DOHH2 (cell line): ENCODE data around the gene PRPF18.

ENCODE experiments used
- CTCF ChIP-seq: fragments of 200-600 bp; sonication (generic); IDR thresholded peaks from one replicate; pipeline ENCODE4 v1.5.1; 2014; ENCODE audit warnings: antibody characterized with exemption, mild to moderate bottlenecking, low read depth, low read length; ENCODE audit not compliant: poor library complexity, severe bottlenecking
- EZH2phosphoT487 ChIP-seq: fragments of 200-600 bp; sonication (generic); IDR thresholded peaks from 2 replicates; pipeline ENCODE4 v1.6.1; 2017; ENCODE audit warnings: borderline replicate concordance, mild to moderate bottlenecking, antibody characterized with exemption, low read length, moderate library complexity, mixed read lengths

GRCh38 chr10:13658264-13658663 is 71.5 kb downstream of the PRPF18 start:
- TF ChIP-seq CTCF (no peak), EZH2phosphoT487 (no peak)
